ENCODE data around the gene DDRGK1.

GRCh38 chr20:3194617-3195280 lies 9.7 kb downstream of the DDRGK1 start:
- no peak for TF ChIP-seq CTCF (IDR thresholded peaks at IDR 0.05)
- no peak for TF ChIP-seq ZFX (IDR thresholded peaks at IDR 0.05; ENCODE audit: borderline replicate concordance)

Data from 22Rv1 (cell line).